ENCODE results near the gene NXT1.

DNA sequence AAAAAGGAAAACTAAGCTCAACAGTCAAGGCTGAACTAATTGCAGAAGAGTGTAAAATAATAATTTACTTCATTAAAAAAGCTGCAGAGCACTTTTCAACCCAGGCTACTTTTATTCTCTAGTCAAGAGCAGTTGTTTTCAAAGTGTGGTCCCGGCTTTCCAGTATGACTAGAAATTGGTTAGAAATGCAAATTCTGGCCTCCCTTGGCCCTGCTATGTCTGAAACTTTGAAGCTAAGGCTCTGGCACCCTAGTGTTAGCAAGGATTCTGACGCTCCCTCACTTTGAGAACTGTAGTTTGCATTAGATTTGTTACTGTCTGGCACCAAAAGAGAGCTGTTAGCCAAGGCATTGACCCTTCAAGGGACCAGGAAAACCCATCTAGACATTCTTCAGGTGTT lies 9.5 kb upstream of the NXT1 start:
- no peak for TF ChIP-seq POLR2A (IDR thresholded peaks at IDR 0.05)
- TF ChIP-seq, protein P1, sequence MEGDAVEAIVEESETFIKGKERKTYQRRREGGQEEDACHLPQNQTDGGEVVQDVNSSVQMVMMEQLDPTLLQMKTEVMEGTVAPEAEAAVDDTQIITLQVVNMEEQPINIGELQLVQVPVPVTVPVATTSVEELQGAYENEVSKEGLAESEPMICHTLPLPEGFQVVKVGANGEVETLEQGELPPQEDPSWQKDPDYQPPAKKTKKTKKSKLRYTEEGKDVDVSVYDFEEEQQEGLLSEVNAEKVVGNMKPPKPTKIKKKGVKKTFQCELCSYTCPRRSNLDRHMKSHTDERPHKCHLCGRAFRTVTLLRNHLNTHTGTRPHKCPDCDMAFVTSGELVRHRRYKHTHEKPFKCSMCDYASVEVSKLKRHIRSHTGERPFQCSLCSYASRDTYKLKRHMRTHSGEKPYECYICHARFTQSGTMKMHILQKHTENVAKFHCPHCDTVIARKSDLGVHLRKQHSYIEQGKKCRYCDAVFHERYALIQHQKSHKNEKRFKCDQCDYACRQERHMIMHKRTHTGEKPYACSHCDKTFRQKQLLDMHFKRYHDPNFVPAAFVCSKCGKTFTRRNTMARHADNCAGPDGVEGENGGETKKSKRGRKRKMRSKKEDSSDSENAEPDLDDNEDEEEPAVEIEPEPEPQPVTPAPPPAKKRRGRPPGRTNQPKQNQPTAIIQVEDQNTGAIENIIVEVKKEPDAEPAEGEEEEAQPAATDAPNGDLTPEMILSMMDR (IDR thresholded peaks at IDR 0.05) = no peak
